Hematopoietic multipotent progenitor cell treated with erythropoietin and hydrocortisone succinate and interleukin-3 and kit ligand, for 15 days (in vitro differentiated cells): ENCODE data around the gene ASGR2.
"Not testable (repeated sequence)": the region's sequence is repeated elsewhere in the genome, so short reads cannot be mapped to it uniquely, and the experiment has no call there.

Experiments
- DNase-seq: peaks from one replicate; pipeline ENCODE4 v3.0.0-alpha.2; 2015; ENCODE audit warnings: low spot score

ASGR2 gene

GRCh38 chr17:7098802-7099459 is 15.7 kb downstream of the ASGR2 start:
- no peak for DNase-seq

GRCh38 chr17:7097940-7098339 is 16.7 kb downstream of the ASGR2 start:
- DNase-seq: no peak

- no peak for DNase-seq
Measured at GRCh38 chr17:7095625-7096024, 19.0 kb downstream of the ASGR2 start.

- no peak for DNase-seq
Measured at GRCh38 chr17:7094652-7095019, 20.0 kb downstream of the ASGR2 start.

- not testable (repeated sequence) for DNase-seq
Measured at GRCh38 chr17:7091311-7092005, 23.2 kb downstream of the ASGR2 start.

- DNase-seq: not testable (repeated sequence)
Measured at GRCh38 chr17:7089570-7089969, 25.1 kb downstream of the ASGR2 start.

GRCh38 chr17:7088442-7088841 is 26.2 kb downstream of the ASGR2 start:
- not testable (repeated sequence) for DNase-seq

- no peak for DNase-seq
Measured at GRCh38 chr17:7084088-7084487, 30.5 kb downstream of the ASGR2 start.

GRCh38 chr17:7083592-7083991 is 31.0 kb downstream of the ASGR2 start:
- no peak for DNase-seq

- DNase-seq: no peak
Measured at GRCh38 chr17:7081341-7082062, 33.1 kb downstream of the ASGR2 start.

- DNase-seq: no peak
Measured at GRCh38 chr17:7080456-7081041, 34.1 kb downstream of the ASGR2 start.

- no peak for DNase-seq
Measured at GRCh38 chr17:7079581-7080455, 34.8 kb downstream of the ASGR2 start, which contains the start of gene CLEC10A. TSS of gene CLEC10A (minus strand) at chr17:7080251. CDS start at chr17:7078812, 1,439 bp downstream.

GRCh38 chr17:7078711-7079110 is 35.9 kb downstream of the ASGR2 start:
- no peak for DNase-seq

GRCh38 chr17:7077911-7078546 is 36.6 kb downstream of the ASGR2 start:
- no peak for DNase-seq

- DNase-seq: no peak
Measured at GRCh38 chr17:7074931-7075330, 39.7 kb downstream of the ASGR2 start.

- DNase-seq: no peak
Measured at GRCh38 chr17:7072406-7072805, 42.2 kb downstream of the ASGR2 start.

GRCh38 chr17:7070712-7071111 is 43.9 kb downstream of the ASGR2 start:
- DNase-seq: no peak

- no peak for DNase-seq
Measured at GRCh38 chr17:7068268-7068667, 46.4 kb downstream of the ASGR2 start.

- DNase-seq: no peak
Measured at GRCh38 chr17:7067198-7067597, 47.4 kb downstream of the ASGR2 start.

- no peak for DNase-seq
Measured at GRCh38 chr17:7064261-7064660, 50.4 kb downstream of the ASGR2 start.

GRCh38 chr17:7063518-7064094 is 51.0 kb downstream of the ASGR2 start:
- DNase-seq: no peak
